Measurements from ENCODE around the gene NINJ2. TPM values are rescaled to one million over a fixed set of nuclear protein-coding genes. Genes with fewer than 3 reads are reported as not detected.

NINJ2 gene
- total RNA-seq, 1 experiment from 2014 or later = 0.24 TPM

DNA sequence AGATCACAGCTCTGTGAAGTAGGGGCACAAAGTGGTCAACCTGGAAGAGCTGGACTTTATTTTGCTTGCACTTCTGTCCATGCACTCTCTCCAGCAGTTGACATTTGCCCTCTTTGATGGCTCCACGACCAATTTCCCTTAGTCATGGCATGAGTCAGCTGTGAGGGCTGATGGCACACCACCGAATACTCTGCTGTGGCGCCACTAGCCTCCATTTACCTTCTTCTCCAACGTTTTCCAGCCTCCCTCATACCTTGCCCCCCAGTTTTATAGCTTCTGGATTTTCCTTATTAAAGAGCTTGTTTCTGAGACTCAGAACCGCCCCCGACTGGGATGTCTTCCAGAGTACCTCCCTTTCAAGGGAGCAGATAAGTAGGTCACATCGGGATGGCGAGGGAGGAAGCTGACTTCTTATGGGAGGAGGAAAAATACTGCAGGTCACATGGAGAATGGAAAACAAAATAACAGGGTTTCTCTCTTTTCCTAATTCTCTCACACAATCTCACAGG, 17.6 kb downstream of the NINJ2 start:
- Histone ChIP-seq H3K79me1 (ENCODE audit: insufficient read depth, low read depth, low read length, poor library complexity, severe bottlenecking) (no peaks in the 10 kb centered on the region), H3K23ac (ENCODE audit: insufficient read length, low read depth, low read length) (no peak overlapping the region), H3K9me3 (ENCODE audit: control insufficient read depth, low read depth, low read length) (no peaks in the 10 kb centered on the region), H2AFZ (ENCODE audit: low read length) (no peak overlapping the region), H3K56ac (ENCODE audit: insufficient read length, low read depth, low read length) (no peak overlapping the region), H2BK12ac (ENCODE audit: insufficient read length, low read depth, low read length) (no peak overlapping the region), H4K91ac (ENCODE audit: insufficient read length, low read depth, low read length) (no peak overlapping the region), H3K18ac (ENCODE audit: insufficient read length, low read depth, low read length) (no peak overlapping the region), H3T11ph (ENCODE audit: low read length) (no peak overlapping the region), H3K79me2 (ENCODE audit: insufficient read depth, low read length) (no peaks in the 10 kb centered on the region), H4K5ac (ENCODE audit: insufficient read length, low read depth, low read length) (no peak overlapping the region), H3K14ac (ENCODE audit: insufficient read depth, low read length) (no peak overlapping the region), H2BK120ac (ENCODE audit: low read depth, low read length, poor library complexity, severe bottlenecking) (no peak overlapping the region), H3K4me1 (ENCODE audit: insufficient read depth, low read length) (no peaks in the 10 kb centered on the region; the same call in 1 of the 2 replicates), H3K4ac (ENCODE audit: low read depth, low read length) (no peak overlapping the region), H3K27me3 (ENCODE audit: insufficient read depth, low read length) (no peaks in the 10 kb centered on the region), H4K8ac (replicated peaks; ENCODE audit: insufficient read length, low read depth, low read length) (no peak overlapping the region), H2AK5ac (ENCODE audit: insufficient read length, low read length) (no peak overlapping the region), H2BK15ac (ENCODE audit: low read depth, low read length) (no peak overlapping the region), H3K23me2 (ENCODE audit: insufficient read length, low read depth, low read length, poor library complexity, severe bottlenecking) (peaks cover 6% of the 10 kb centered on the region), H3K4me2 (ENCODE audit: insufficient read depth, insufficient read length, low read length) (no peak overlapping the region), H3K9ac (ENCODE audit: extremely low read depth, insufficient read length, low read length) (no peak overlapping the region), H3K27ac (ENCODE audit: insufficient read length, low read depth, low read length) (no peak overlapping the region), H2BK20ac (ENCODE audit: low read depth, low read length, poor library complexity, severe bottlenecking) (no peak overlapping the region), H4K20me1 (ENCODE audit: control insufficient read depth, insufficient read depth, insufficient read length) (no peaks in the 10 kb centered on the region), H2BK5ac (ENCODE audit: insufficient read length, low read length) (no peak overlapping the region)
- no peak for DNase-seq
- TF ChIP-seq, protein P1, sequence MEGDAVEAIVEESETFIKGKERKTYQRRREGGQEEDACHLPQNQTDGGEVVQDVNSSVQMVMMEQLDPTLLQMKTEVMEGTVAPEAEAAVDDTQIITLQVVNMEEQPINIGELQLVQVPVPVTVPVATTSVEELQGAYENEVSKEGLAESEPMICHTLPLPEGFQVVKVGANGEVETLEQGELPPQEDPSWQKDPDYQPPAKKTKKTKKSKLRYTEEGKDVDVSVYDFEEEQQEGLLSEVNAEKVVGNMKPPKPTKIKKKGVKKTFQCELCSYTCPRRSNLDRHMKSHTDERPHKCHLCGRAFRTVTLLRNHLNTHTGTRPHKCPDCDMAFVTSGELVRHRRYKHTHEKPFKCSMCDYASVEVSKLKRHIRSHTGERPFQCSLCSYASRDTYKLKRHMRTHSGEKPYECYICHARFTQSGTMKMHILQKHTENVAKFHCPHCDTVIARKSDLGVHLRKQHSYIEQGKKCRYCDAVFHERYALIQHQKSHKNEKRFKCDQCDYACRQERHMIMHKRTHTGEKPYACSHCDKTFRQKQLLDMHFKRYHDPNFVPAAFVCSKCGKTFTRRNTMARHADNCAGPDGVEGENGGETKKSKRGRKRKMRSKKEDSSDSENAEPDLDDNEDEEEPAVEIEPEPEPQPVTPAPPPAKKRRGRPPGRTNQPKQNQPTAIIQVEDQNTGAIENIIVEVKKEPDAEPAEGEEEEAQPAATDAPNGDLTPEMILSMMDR (conservative IDR thresholded peaks at IDR 0.05) = no peak
- no CpG with 5 or more reads among the region's 8 CpGs for WGBS (ENCODE audit: extremely low coverage, insufficient read length, low lambda C conversion rate)
- H3K4me1 Mint-ChIP-seq = peaks cover 6 to 11% of the 10 kb centered on the region in 2 experiments
- H3K27ac Mint-ChIP-seq = no peak overlapping the region
- no peak overlapping the region for H3K4me3 Mint-ChIP-seq
- H3K36me3 Mint-ChIP-seq (ENCODE audit: insufficient read depth in 1 of 3, low read depth in 3 of 3) = no peaks in the 10 kb centered on the region
- H3K27me3 Mint-ChIP-seq (ENCODE audit: low read depth) = peaks cover 2% of the 10 kb centered on the region; the same call in 1 of the 2 replicates
- H3K9me3 Mint-ChIP-seq = no peaks in the 10 kb centered on the region

Data from H9 (cell line).